ENCODE results near the gene AGAP1.

AGAP1 gene

GRCh38 chr2:235688511-235689426, 194.9 kb downstream of the AGAP1 start:
- Histone ChIP-seq H3K36me3 (ENCODE audit: control insufficient read depth in 1 of 2, insufficient read depth in 2 of 2, low read length in 2 of 2) (no peaks in the 10 kb centered on the region), H3K4me1 (ENCODE audit: control insufficient read depth in 1 of 2, insufficient read depth in 2 of 2, low read length in 2 of 2) (peaks cover 54 to 58% of the 10 kb centered on the region in 2 donors), H3K9ac (ENCODE audit: low read depth in 1 of 2, low read length in 2 of 2) (no peak overlapping the region), H3K27me3 (ENCODE audit: control insufficient read depth in 1 of 2, insufficient read depth in 2 of 2, low read length in 2 of 2) (no peaks in the 10 kb centered on the region), H3K9me3 (ENCODE audit: control insufficient read depth in 1 of 2, low read length in 2 of 2) (no peaks in the 10 kb centered on the region), H3K27ac (ENCODE audit: low read depth, low read length) (no peak overlapping the region), H3K4me3 (ENCODE audit: low read depth in 1 of 2, low read length in 2 of 2) (no peak overlapping the region)

GRCh38 chr2:235689427-235689853, 195.6 kb downstream of the AGAP1 start:
- Histone ChIP-seq H3K27me3 (ENCODE audit: control insufficient read depth in 1 of 2, insufficient read depth in 2 of 2, low read length in 2 of 2) (no peaks in the 10 kb centered on the region), H3K27ac (ENCODE audit: low read depth, low read length) (no peak overlapping the region), H3K4me1 (ENCODE audit: control insufficient read depth in 1 of 2, insufficient read depth in 2 of 2, low read length in 2 of 2) (peaks cover 54 to 58% of the 10 kb centered on the region in 2 donors), H3K36me3 (ENCODE audit: control insufficient read depth in 1 of 2, insufficient read depth in 2 of 2, low read length in 2 of 2) (no peaks in the 10 kb centered on the region), H3K9ac (ENCODE audit: low read depth in 1 of 2, low read length in 2 of 2) (no peak overlapping the region), H3K4me3 (ENCODE audit: low read depth in 1 of 2, low read length in 2 of 2) (peak overlapping the region in 1 of 2 donors; percentile 37), H3K9me3 (ENCODE audit: control insufficient read depth in 1 of 2, low read length in 2 of 2) (no peaks in the 10 kb centered on the region)

GRCh38 chr2:235690082-235690808, 196.4 kb downstream of the AGAP1 start:
- peak overlapping the region in 1 of 2 donors; percentile 44 for H3K9ac ChIP-seq (ENCODE audit: low read depth in 1 of 2, low read length in 2 of 2)
- peaks cover 50 to 58% of the 10 kb centered on the region in 2 donors for H3K4me1 ChIP-seq (ENCODE audit: control insufficient read depth in 1 of 2, insufficient read depth in 2 of 2, low read length in 2 of 2)

GRCh38 chr2:235690809-235691450, 197.1 kb downstream of the AGAP1 start:
- Histone ChIP-seq H3K36me3 (ENCODE audit: control insufficient read depth in 1 of 2, insufficient read depth in 2 of 2, low read length in 2 of 2) (no peaks in the 10 kb centered on the region), H3K27me3 (ENCODE audit: control insufficient read depth in 1 of 2, insufficient read depth in 2 of 2, low read length in 2 of 2) (no peaks in the 10 kb centered on the region), H3K27ac (ENCODE audit: low read depth, low read length) (no peak overlapping the region), H3K9ac (ENCODE audit: low read depth in 1 of 2, low read length in 2 of 2) (peak overlapping the region in 1 of 2 donors; percentile 44), H3K4me1 (ENCODE audit: control insufficient read depth in 1 of 2, insufficient read depth in 2 of 2, low read length in 2 of 2) (peaks cover 50 to 58% of the 10 kb centered on the region in 2 donors), H3K9me3 (ENCODE audit: control insufficient read depth in 1 of 2, low read length in 2 of 2) (no peaks in the 10 kb centered on the region), H3K4me3 (ENCODE audit: low read depth in 1 of 2, low read length in 2 of 2) (no peak overlapping the region)

More at GRCh38 chr2:235690082-235690808, 196.4 kb downstream of the AGAP1 start:
- Histone ChIP-seq H3K27me3 (ENCODE audit: control insufficient read depth in 1 of 2, insufficient read depth in 2 of 2, low read length in 2 of 2) (no peaks in the 10 kb centered on the region), H3K4me3 (ENCODE audit: low read depth in 1 of 2, low read length in 2 of 2) (peak overlapping the region in 1 of 2 donors; percentile 30), H3K9me3 (ENCODE audit: control insufficient read depth in 1 of 2, low read length in 2 of 2) (no peaks in the 10 kb centered on the region), H3K36me3 (ENCODE audit: control insufficient read depth in 1 of 2, insufficient read depth in 2 of 2, low read length in 2 of 2) (no peaks in the 10 kb centered on the region), H3K27ac (ENCODE audit: low read depth, low read length) (peak overlapping the region; percentile 46)

GRCh38 chr2:235692076-235692475, 198.2 kb downstream of the AGAP1 start:
- Histone ChIP-seq H3K27ac (ENCODE audit: low read depth, low read length) (no peak overlapping the region), H3K36me3 (ENCODE audit: control insufficient read depth in 1 of 2, insufficient read depth in 2 of 2, low read length in 2 of 2) (no peaks in the 10 kb centered on the region), H3K9me3 (ENCODE audit: control insufficient read depth in 1 of 2, low read length in 2 of 2) (peaks cover 0 to 2% of the 10 kb centered on the region in 2 donors), H3K27me3 (ENCODE audit: control insufficient read depth in 1 of 2, insufficient read depth in 2 of 2, low read length in 2 of 2) (no peaks in the 10 kb centered on the region), H3K9ac (ENCODE audit: low read depth in 1 of 2, low read length in 2 of 2) (no peak overlapping the region), H3K4me3 (ENCODE audit: low read depth in 1 of 2, low read length in 2 of 2) (no peak overlapping the region), H3K4me1 (ENCODE audit: control insufficient read depth in 1 of 2, insufficient read depth in 2 of 2, low read length in 2 of 2) (peaks cover 50 to 54% of the 10 kb centered on the region in 2 donors)

GRCh38 chr2:235692671-235693171, 198.9 kb downstream of the AGAP1 start:
- H3K9me3 ChIP-seq (ENCODE audit: control insufficient read depth in 1 of 2, low read length in 2 of 2), result peaks cover 0 to 8% of the 10 kb centered on the region in 2 donors
- no peak overlapping the region for H3K4me3 ChIP-seq (ENCODE audit: low read depth in 1 of 2, low read length in 2 of 2)
- peak overlapping the region in 1 of 2 donors; percentile 18 for H3K9ac ChIP-seq (ENCODE audit: low read depth in 1 of 2, low read length in 2 of 2)
- H3K27ac ChIP-seq (ENCODE audit: low read depth, low read length), result no peak overlapping the region
- no peaks in the 10 kb centered on the region for H3K27me3 ChIP-seq (ENCODE audit: control insufficient read depth in 1 of 2, insufficient read depth in 2 of 2, low read length in 2 of 2)
- H3K36me3 ChIP-seq (ENCODE audit: control insufficient read depth in 1 of 2, insufficient read depth in 2 of 2, low read length in 2 of 2), result no peaks in the 10 kb centered on the region
- H3K4me1 ChIP-seq (ENCODE audit: control insufficient read depth in 1 of 2, insufficient read depth in 2 of 2, low read length in 2 of 2), result peaks cover 49 to 50% of the 10 kb centered on the region in 2 donors

GRCh38 chr2:235693279-235693678, 199.4 kb downstream of the AGAP1 start:
- H3K4me1 ChIP-seq (ENCODE audit: control insufficient read depth in 1 of 2, insufficient read depth in 2 of 2, low read length in 2 of 2), result peaks cover 45 to 50% of the 10 kb centered on the region in 2 donors
- H3K36me3 ChIP-seq (ENCODE audit: control insufficient read depth in 1 of 2, insufficient read depth in 2 of 2, low read length in 2 of 2), result no peaks in the 10 kb centered on the region
- H3K27ac ChIP-seq (ENCODE audit: low read depth, low read length), result no peak overlapping the region
- H3K9ac ChIP-seq (ENCODE audit: low read depth in 1 of 2, low read length in 2 of 2), result no peak overlapping the region
- no peaks in the 10 kb centered on the region for H3K27me3 ChIP-seq (ENCODE audit: control insufficient read depth in 1 of 2, insufficient read depth in 2 of 2, low read length in 2 of 2)
- no peak overlapping the region for H3K4me3 ChIP-seq (ENCODE audit: low read depth in 1 of 2, low read length in 2 of 2)
- H3K9me3 ChIP-seq (ENCODE audit: control insufficient read depth in 1 of 2, low read length in 2 of 2), result peaks cover 0 to 8% of the 10 kb centered on the region in 2 donors

- Histone ChIP-seq H3K27me3 (ENCODE audit: control insufficient read depth in 1 of 2, insufficient read depth in 2 of 2, low read length in 2 of 2) (no peaks in the 10 kb centered on the region), H3K36me3 (ENCODE audit: control insufficient read depth in 1 of 2, insufficient read depth in 2 of 2, low read length in 2 of 2) (no peaks in the 10 kb centered on the region), H3K9me3 (ENCODE audit: control insufficient read depth in 1 of 2, low read length in 2 of 2) (peaks cover 0 to 8% of the 10 kb centered on the region in 2 donors), H3K4me3 (ENCODE audit: low read depth in 1 of 2, low read length in 2 of 2) (no peak overlapping the region), H3K4me1 (ENCODE audit: control insufficient read depth in 1 of 2, insufficient read depth in 2 of 2, low read length in 2 of 2) (peaks cover 28 to 36% of the 10 kb centered on the region in 2 donors), H3K9ac (ENCODE audit: low read depth in 1 of 2, low read length in 2 of 2) (no peak overlapping the region), H3K27ac (ENCODE audit: low read depth, low read length) (no peak overlapping the region)
Measured at GRCh38 chr2:235694721-235695601, 201.1 kb downstream of the AGAP1 start.

GRCh38 chr2:235695602-235695895, 201.7 kb downstream of the AGAP1 start:
- H3K9me3 ChIP-seq (ENCODE audit: control insufficient read depth in 1 of 2, low read length in 2 of 2), result peaks cover 0 to 8% of the 10 kb centered on the region in 2 donors
- no peak overlapping the region for H3K4me3 ChIP-seq (ENCODE audit: low read depth in 1 of 2, low read length in 2 of 2)
- no peak overlapping the region for H3K9ac ChIP-seq (ENCODE audit: low read depth in 1 of 2, low read length in 2 of 2)
- H3K4me1 ChIP-seq (ENCODE audit: control insufficient read depth in 1 of 2, insufficient read depth in 2 of 2, low read length in 2 of 2), result peaks cover 22 to 33% of the 10 kb centered on the region in 2 donors
- no peak overlapping the region for H3K27ac ChIP-seq (ENCODE audit: low read depth, low read length)
- no peaks in the 10 kb centered on the region for H3K36me3 ChIP-seq (ENCODE audit: control insufficient read depth in 1 of 2, insufficient read depth in 2 of 2, low read length in 2 of 2)
- no peaks in the 10 kb centered on the region for H3K27me3 ChIP-seq (ENCODE audit: control insufficient read depth in 1 of 2, insufficient read depth in 2 of 2, low read length in 2 of 2)

All from duodenal mucosa (tissue), 2 donors.